B cell (primary cell): Measurements from ENCODE around the gene ARPC2. TPM values are rescaled to one million over a fixed set of nuclear protein-coding genes. Genes with fewer than 3 reads are reported as not detected.

Experiments used
- ATAC-seq: fragments of 200-7000 bp; cut with Tn5 transposase; one replicate; pipeline ENCODE4 v1.10.0; 2021; ENCODE audit warnings: low read depth, mild to moderate bottlenecking, moderate number of reproducible peaks, moderate library complexity
- CTCF ChIA-PET: fragments of 350-600 bp; sonication (Branson Sonifier 250); formaldehyde crosslinking; loops from one replicate; lab custom pipeline; 2021; ENCODE audit warnings: antibody characterized with exemption, inconsistent platforms; lab: Charles Lee
- POLR2A ChIA-PET: fragments of 350-600 bp; sonication (Branson Sonifier 250); formaldehyde crosslinking; loops from one replicate; lab custom pipeline; 2021; ENCODE audit warnings: antibody characterized with exemption; lab: Charles Lee
- DNase-seq: peaks from one replicate; pipeline ENCODE4 v3.0.0; 2013
- H2AFZ ChIP-seq: 2 replicates; pipeline ENCODE4 v1.6.1; 2012; ENCODE audit warnings: mild to moderate bottlenecking, low read depth, low read length; ENCODE audit not compliant: insufficient read depth, poor library complexity, severe bottlenecking
- H3K27ac ChIP-seq, 2 donors: 1 replicate in 1 of 2; 2 replicates in 1 of 2; pipeline ENCODE4 v1.5.1; 2012 to 2013; ENCODE audit warnings: low read length in 2 of 2, mild to moderate bottlenecking in 2 of 2, moderate library complexity in 1 of 2
- H3K27me3 ChIP-seq, 4 experiments: fragments of 200-600 bp in 1 of 4; sonication (generic) in 1 of 4; replicated peaks in 1 of 4; 1 replicate in 2 of 4; 2 replicates in 2 of 4; pipeline versions ENCODE4 v1.6.1 to v1.7.0; 2013 to 2016; ENCODE audit warnings: low read length in 3 of 4, mild to moderate bottlenecking in 2 of 4, mixed read lengths in 1 of 4, moderate library complexity in 1 of 4; ENCODE audit not compliant: insufficient read depth in 4 of 4, control insufficient read depth in 3 of 4; ENCODE audit errors: control extremely low read depth in 1 of 4
- H3K36me3 ChIP-seq, 2 experiments: replicated peaks in 1 of 2; 1 replicate in 1 of 2; 2 replicates in 1 of 2; pipeline versions ENCODE4 v1.6.1 to v1.7.1; 2013; ENCODE audit warnings: low read length in 1 of 2; ENCODE audit not compliant: insufficient read depth in 2 of 2, control insufficient read depth in 1 of 2; ENCODE audit errors: control extremely low read depth in 1 of 2, extremely low read depth in 1 of 2
- H3K4me1 ChIP-seq, 2 donors: fragments of 200-600 bp in 1 of 2; sonication (generic) in 1 of 2; 1 replicate in 1 of 2; 2 replicates in 1 of 2; pipeline versions ENCODE4 v1.5.1 to v1.6.1; 2013 to 2017; ENCODE audit warnings: low read length in 2 of 2; ENCODE audit not compliant: control insufficient read depth in 2 of 2, insufficient read depth in 2 of 2
- H3K4me2 ChIP-seq: replicated peaks from 2 replicates; pipeline ENCODE3; 2012; ENCODE audit warnings: mild to moderate bottlenecking, low read depth, low read length; ENCODE audit not compliant: poor library complexity, severe bottlenecking
- H3K4me3 ChIP-seq, 5 experiments: fragments of 200-600 bp in 1 of 5; sonication (generic) in 1 of 5; 1 replicate in 3 of 5; 2 replicates in 2 of 5; pipeline versions ENCODE4 v1.5.1 to v1.7.0; 2011 to 2016; ENCODE audit warnings: low read length in 4 of 5, mild to moderate bottlenecking in 4 of 5, low read depth in 2 of 5, control low read depth in 1 of 5, moderate library complexity in 1 of 5; ENCODE audit not compliant: insufficient read depth in 1 of 5; ENCODE audit errors: control extremely low read depth in 1 of 5, extremely low read depth in 1 of 5
- H3K79me2 ChIP-seq: fragments of 200-600 bp; sonication (generic); one replicate; pipeline ENCODE4 v1.6.0; 2016; ENCODE audit warnings: low read length; ENCODE audit not compliant: control insufficient read depth, insufficient read depth
- H3K9ac ChIP-seq: fragments of 200-600 bp; sonication (generic); 2 replicates; pipeline ENCODE4 v1.6.1; 2017; ENCODE audit warnings: mild to moderate bottlenecking, low read length, moderate library complexity
- H3K9me3 ChIP-seq, 3 donors: one replicate each; pipeline versions ENCODE4 v1.6.1 to v1.7.1; 2013; ENCODE audit warnings: low read length in 2 of 3; ENCODE audit not compliant: control insufficient read depth in 2 of 3, insufficient read depth in 1 of 3; ENCODE audit errors: control extremely low read depth in 1 of 3
- H4K20me1 ChIP-seq: 2 replicates; pipeline ENCODE4 v1.6.0; 2012; ENCODE audit warnings: mild to moderate bottlenecking, low read length; ENCODE audit not compliant: insufficient read depth, control insufficient read depth, poor library complexity, severe bottlenecking
- H3K27ac Mint-ChIP-seq: one replicate; pipeline ENCODE4 v1.8.0; 2021; ENCODE audit warnings: mixed read lengths
- H3K27me3 Mint-ChIP-seq: one replicate; pipeline ENCODE4 v1.8.0; 2021; ENCODE audit warnings: mixed read lengths
- H3K4me1 Mint-ChIP-seq: one replicate; pipeline ENCODE4 v1.8.0; 2021; ENCODE audit warnings: mixed read lengths
- H3K4me3 Mint-ChIP-seq: one replicate; pipeline ENCODE4 v1.8.0; 2021; ENCODE audit warnings: mixed read lengths
- H3K9me3 Mint-ChIP-seq: one replicate; pipeline ENCODE4 v1.8.0; 2022; ENCODE audit warnings: mixed read lengths; ENCODE audit not compliant: insufficient read depth
- EZH2 ChIP-seq: IDR thresholded peaks from 2 replicates; pipeline ENCODE4 v1.6.1; 2012; ENCODE audit warnings: borderline replicate concordance, low read depth, mild to moderate bottlenecking, moderate library complexity, low read length; ENCODE audit not compliant: insufficient read depth, poor library complexity, severe bottlenecking
- WGBS: methylation state at CpG from one replicate; pipeline ENCODE4 v1.1.5; 2013; ENCODE audit warnings: missing lambda C conversion rate; ENCODE audit not compliant: insufficient coverage; 5-methylcytosine and 5-hydroxymethylcytosine counted together
- intact Hi-C: fragments of 100-400 bp; cut with micrococcal nuclease; formaldehyde crosslinking; loops from one replicate; pipeline ENCODE4 v1.10.0; 2022
- polyA plus RNA-seq: library from polyadenylated mRNA; depleted of rRNA; stranded (reverse); fragments of >200 nt; gene quantifications from 2 replicates; pipeline ENCODE4 v1.2.3, GENCODE V29; 2012
- total RNA-seq, 2 donors: library from RNA; stranded (reverse); fragments of 120-200 nt in 1 of 2; gene quantifications; 1 replicate in 1 of 2; 2 replicates in 1 of 2; pipeline versions ENCODE4 v1.2.3 to v1.2.4, GENCODE V29; 2013 to 2022
- TF ChIP-seq, protein P1 (sequence below): fragments of 200-600 bp; IDR thresholded peaks from one replicate; pipeline ENCODE4 v1.8.0; 2022; ENCODE audit warnings: antibody characterized with exemption, mild to moderate bottlenecking

Gene ARPC2
- total and polyA plus RNA-seq, 2 donors (not counting 1 experiment from before 2014, with no cell fraction given) = 314 to 343 TPM

DNA sequence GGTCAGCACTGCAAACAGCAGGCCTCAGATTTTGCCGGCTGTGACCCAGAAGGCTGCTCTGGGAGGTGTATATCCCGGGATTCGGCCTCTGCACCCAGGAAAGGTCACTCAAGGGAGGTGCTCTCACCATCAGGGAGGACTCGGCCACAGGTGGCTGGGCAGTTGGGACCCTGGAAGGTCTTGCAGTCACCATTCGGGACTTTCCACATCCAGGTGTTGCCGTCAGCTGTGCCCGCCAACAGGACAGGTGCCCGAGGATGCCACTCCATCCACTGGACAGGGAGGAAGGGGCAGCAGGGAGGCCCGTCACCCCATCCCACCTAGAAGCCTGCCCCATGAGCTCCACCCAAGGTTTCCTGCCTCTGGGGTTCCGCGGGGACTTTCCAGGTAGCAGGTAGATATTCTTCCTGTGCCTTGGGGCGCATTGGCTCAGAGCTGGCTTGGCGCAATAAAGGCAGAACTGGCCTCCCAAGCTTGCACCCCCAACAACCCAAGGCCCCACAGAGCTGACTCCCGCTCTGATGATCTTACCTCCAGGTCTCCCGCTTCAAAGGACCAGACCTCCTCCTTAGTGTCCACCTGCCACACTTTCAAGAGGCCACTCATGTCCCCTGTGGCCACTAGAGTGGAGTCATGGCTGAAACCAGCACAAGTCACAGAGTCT lies 49.5 kb downstream of the ARPC2 start:
- H3K4me1 Mint-ChIP-seq = peaks cover 50% of the 10 kb centered on the region
- TF ChIP-seq EZH2 = no peak
- TF ChIP-seq, protein P1, sequence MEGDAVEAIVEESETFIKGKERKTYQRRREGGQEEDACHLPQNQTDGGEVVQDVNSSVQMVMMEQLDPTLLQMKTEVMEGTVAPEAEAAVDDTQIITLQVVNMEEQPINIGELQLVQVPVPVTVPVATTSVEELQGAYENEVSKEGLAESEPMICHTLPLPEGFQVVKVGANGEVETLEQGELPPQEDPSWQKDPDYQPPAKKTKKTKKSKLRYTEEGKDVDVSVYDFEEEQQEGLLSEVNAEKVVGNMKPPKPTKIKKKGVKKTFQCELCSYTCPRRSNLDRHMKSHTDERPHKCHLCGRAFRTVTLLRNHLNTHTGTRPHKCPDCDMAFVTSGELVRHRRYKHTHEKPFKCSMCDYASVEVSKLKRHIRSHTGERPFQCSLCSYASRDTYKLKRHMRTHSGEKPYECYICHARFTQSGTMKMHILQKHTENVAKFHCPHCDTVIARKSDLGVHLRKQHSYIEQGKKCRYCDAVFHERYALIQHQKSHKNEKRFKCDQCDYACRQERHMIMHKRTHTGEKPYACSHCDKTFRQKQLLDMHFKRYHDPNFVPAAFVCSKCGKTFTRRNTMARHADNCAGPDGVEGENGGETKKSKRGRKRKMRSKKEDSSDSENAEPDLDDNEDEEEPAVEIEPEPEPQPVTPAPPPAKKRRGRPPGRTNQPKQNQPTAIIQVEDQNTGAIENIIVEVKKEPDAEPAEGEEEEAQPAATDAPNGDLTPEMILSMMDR = no peak
- CTCF ChIA-PET = no interaction called here
- H3K4me3 ChIP-seq = no peak overlapping the region
- peaks cover 54% of the 10 kb centered on the region for H3K79me2 ChIP-seq
- DNase-seq (no peak), ATAC-seq (no peak)
- H2AFZ ChIP-seq = no peak overlapping the region
- H3K27ac ChIP-seq = no peak overlapping the region
- peaks cover 0 to 51% of the 10 kb centered on the region in 2 experiments for H3K36me3 ChIP-seq
- peaks cover 21 to 40% of the 10 kb centered on the region in 2 donors for H3K4me1 ChIP-seq
- no peak overlapping the region for H3K4me2 ChIP-seq
- H3K9me3 Mint-ChIP-seq = no peaks in the 10 kb centered on the region
- H3K4me3 Mint-ChIP-seq = no peak overlapping the region
- H3K27me3 ChIP-seq = no peaks in the 10 kb centered on the region
- POLR2A ChIA-PET = no interaction called here
- WGBS = 97% methylated on average over 15 of the region's 15 CpGs
- intact Hi-C loops = no loop called here
- H3K9ac ChIP-seq = no peak overlapping the region
- H3K27me3 Mint-ChIP-seq = no peaks in the 10 kb centered on the region
- H3K9me3 ChIP-seq = no peaks in the 10 kb centered on the region
- H3K27ac Mint-ChIP-seq = no peak overlapping the region
- peaks cover 34% of the 10 kb centered on the region for H4K20me1 ChIP-seq

DNA sequence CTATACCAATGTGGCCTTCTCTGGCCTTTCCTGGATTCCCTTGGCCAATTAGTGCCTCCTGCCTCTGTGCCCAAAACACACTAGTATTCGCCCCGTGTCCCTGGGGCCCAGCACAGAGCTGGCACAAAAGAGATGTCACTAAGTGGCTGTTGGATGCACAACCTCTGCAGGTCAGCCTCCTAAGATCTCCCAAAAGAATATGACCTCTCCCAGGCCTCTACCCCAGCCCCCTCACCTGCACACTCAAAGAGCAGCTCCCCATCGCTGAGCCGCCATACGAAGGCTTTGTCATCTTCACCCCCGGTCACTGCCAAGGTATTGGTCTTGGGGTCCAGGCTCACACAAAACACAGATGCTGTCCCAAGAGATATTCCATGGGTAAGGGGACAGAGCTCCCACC lies 50.3 kb downstream of the ARPC2 start:
- Histone ChIP-seq H3K9me3 (no peaks in the 10 kb centered on the region), H3K4me1 (peaks cover 21 to 40% of the 10 kb centered on the region in 2 donors), H3K4me3 (no peak overlapping the region), H2AFZ (no peak overlapping the region), H3K36me3 (peaks cover 0 to 55% of the 10 kb centered on the region in 2 experiments), H3K79me2 (peaks cover 57% of the 10 kb centered on the region), H4K20me1 (peaks cover 37% of the 10 kb centered on the region), H3K27me3 (no peaks in the 10 kb centered on the region), H3K27ac (no peak overlapping the region), H3K9ac (no peak overlapping the region), H3K4me2 (no peak overlapping the region)
- H3K4me1 Mint-ChIP-seq = peaks cover 50% of the 10 kb centered on the region
- 98% methylated on average over 6 of the region's 6 CpGs for whole genome bisulfite sequencing
- POLR2A ChIA-PET = no interaction called here
- H3K4me3 Mint-ChIP-seq = peak overlapping the region; percentile 45
- DNase-seq = no peak
- no peaks in the 10 kb centered on the region for H3K9me3 Mint-ChIP-seq
- H3K27me3 Mint-ChIP-seq = no peaks in the 10 kb centered on the region
- no peak overlapping the region for H3K27ac Mint-ChIP-seq
- intact Hi-C loops = no loop called here
- no peak for ATAC-seq
- CTCF ChIA-PET = interaction anchor here (1.4 kb wide), 1 partner anchor 89 kb away, joined by 5 read pairs; the partner anchor contains the start of gene CATIP
- TF ChIP-seq, protein P1 = no peak
- TF ChIP-seq EZH2 = no peak
